ENCODE results near the gene CDO1. TPM values are rescaled to one million over a fixed set of nuclear protein-coding genes. Genes with fewer than 3 reads are reported as not detected.

CDO1 gene
- total RNA-seq, 1 donor from 2014 or later = 136 TPM

DNA sequence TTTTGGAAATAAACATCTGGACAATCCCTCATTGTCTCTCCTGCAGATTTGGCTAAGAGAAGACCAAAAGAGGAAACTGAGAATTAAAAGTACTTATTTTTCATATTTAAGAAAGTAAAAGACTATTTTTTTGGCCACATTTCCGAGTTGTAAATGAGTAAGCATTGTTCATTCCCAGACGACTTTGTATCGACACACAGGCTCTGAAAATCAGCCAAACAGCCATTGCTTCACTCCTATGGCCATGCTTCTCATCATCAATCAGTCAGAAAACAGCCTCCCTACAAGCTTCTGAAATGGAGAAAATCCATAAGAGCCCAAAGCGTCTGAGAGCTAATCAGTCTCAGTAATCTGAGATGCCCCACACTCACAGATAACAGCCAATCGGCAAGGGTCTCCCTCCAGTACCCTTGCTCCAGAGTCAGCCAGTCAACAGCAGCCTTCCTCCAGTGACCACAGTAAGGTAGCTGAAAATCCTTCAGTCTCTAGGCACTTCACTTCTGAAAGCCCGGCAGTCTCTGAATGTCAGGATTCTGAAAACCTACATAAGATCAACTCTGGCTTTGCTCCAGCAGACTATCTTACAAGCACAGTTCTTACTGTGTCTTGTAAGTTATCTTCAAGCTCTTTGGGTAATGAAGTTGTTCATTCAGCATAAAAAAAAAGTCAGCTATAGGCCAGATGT, 30.9 kb downstream of the CDO1 start:
- H3K4me1 Mint-ChIP-seq (ENCODE audit: low read depth, unreplicated experiment) = peaks cover 22% of the 10 kb centered on the region
- H3K36me3 Mint-ChIP-seq (ENCODE audit: unreplicated experiment) = no peaks in the 10 kb centered on the region
- no peak overlapping the region for H3K4me3 Mint-ChIP-seq (ENCODE audit: unreplicated experiment)
- no peaks in the 10 kb centered on the region for H3K9me3 Mint-ChIP-seq (ENCODE audit: unreplicated experiment)
- no peak for DNase-seq
- H3K27ac Mint-ChIP-seq (ENCODE audit: unreplicated experiment) = peak overlapping the region; percentile 34
- no peaks in the 10 kb centered on the region for H3K27me3 Mint-ChIP-seq (ENCODE audit: unreplicated experiment)
- TF ChIP-seq, protein P1, sequence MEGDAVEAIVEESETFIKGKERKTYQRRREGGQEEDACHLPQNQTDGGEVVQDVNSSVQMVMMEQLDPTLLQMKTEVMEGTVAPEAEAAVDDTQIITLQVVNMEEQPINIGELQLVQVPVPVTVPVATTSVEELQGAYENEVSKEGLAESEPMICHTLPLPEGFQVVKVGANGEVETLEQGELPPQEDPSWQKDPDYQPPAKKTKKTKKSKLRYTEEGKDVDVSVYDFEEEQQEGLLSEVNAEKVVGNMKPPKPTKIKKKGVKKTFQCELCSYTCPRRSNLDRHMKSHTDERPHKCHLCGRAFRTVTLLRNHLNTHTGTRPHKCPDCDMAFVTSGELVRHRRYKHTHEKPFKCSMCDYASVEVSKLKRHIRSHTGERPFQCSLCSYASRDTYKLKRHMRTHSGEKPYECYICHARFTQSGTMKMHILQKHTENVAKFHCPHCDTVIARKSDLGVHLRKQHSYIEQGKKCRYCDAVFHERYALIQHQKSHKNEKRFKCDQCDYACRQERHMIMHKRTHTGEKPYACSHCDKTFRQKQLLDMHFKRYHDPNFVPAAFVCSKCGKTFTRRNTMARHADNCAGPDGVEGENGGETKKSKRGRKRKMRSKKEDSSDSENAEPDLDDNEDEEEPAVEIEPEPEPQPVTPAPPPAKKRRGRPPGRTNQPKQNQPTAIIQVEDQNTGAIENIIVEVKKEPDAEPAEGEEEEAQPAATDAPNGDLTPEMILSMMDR (IDR thresholded peaks at IDR 0.05; ENCODE audit: partially characterized antibody, unreplicated experiment) = no peak

DNA sequence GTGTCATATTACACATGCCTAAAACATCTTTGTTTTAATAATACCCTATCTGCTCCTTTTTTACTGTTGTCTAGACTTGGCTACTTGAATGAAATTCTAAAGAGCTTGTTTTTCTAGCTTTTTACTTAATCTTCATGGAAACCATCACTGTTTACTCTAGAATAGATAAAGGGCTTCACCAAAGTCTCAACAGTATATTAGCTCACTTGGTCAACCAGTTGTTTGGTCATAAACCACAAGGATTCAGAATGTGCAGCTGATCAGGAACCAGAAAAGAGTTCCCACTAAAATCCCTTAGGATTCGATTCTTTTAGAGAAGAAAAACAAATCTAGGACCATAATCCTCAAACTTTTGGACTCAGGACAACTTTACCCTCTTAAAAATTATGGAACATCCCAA, 38.0 kb downstream of the CDO1 start:
- H3K27ac Mint-ChIP-seq (ENCODE audit: unreplicated experiment) = no peak overlapping the region
- H3K36me3 Mint-ChIP-seq (ENCODE audit: unreplicated experiment) = no peaks in the 10 kb centered on the region
- no peak for DNase-seq
- TF ChIP-seq, protein P1 (IDR thresholded peaks at IDR 0.05; ENCODE audit: partially characterized antibody, unreplicated experiment) = no peak
- H3K9me3 Mint-ChIP-seq (ENCODE audit: unreplicated experiment) = peaks cover 8% of the 10 kb centered on the region
- H3K4me3 Mint-ChIP-seq (ENCODE audit: unreplicated experiment) = no peak overlapping the region
- peaks cover 7% of the 10 kb centered on the region for H3K27me3 Mint-ChIP-seq (ENCODE audit: unreplicated experiment)
- H3K4me1 Mint-ChIP-seq (ENCODE audit: low read depth, unreplicated experiment) = peaks cover 29% of the 10 kb centered on the region

DNA sequence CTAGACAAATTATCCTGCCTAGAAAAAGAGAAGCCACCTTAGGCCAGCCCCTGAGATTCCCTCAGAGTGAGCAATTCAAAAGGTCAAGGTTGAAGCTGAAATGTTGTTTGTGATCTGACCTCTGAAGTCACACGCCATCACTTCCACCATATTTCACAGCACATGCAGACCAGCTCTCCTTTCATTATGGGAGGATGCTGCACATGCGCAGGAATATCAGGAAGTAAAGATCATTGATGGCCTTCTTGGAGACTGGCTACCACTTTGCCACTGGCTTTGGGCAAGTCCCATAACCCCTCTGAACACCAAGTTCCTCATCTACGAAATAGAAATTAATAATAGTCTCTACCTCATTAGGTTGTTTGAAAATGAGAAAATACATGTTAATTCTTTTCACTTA, 39.5 kb downstream of the CDO1 start:
- peak overlapping the region; percentile 19 for H3K27ac Mint-ChIP-seq (ENCODE audit: unreplicated experiment)
- peaks cover 40% of the 10 kb centered on the region for H3K4me1 Mint-ChIP-seq (ENCODE audit: low read depth, unreplicated experiment)
- TF ChIP-seq, protein P1 (IDR thresholded peaks at IDR 0.05; ENCODE audit: partially characterized antibody, unreplicated experiment) = no peak
- H3K27me3 Mint-ChIP-seq (ENCODE audit: unreplicated experiment) = peaks cover 7% of the 10 kb centered on the region
- no peak overlapping the region for H3K4me3 Mint-ChIP-seq (ENCODE audit: unreplicated experiment)
- no peaks in the 10 kb centered on the region for H3K36me3 Mint-ChIP-seq (ENCODE audit: unreplicated experiment)
- no peak for DNase-seq
- H3K9me3 Mint-ChIP-seq (ENCODE audit: unreplicated experiment) = peaks cover 11% of the 10 kb centered on the region

DNA sequence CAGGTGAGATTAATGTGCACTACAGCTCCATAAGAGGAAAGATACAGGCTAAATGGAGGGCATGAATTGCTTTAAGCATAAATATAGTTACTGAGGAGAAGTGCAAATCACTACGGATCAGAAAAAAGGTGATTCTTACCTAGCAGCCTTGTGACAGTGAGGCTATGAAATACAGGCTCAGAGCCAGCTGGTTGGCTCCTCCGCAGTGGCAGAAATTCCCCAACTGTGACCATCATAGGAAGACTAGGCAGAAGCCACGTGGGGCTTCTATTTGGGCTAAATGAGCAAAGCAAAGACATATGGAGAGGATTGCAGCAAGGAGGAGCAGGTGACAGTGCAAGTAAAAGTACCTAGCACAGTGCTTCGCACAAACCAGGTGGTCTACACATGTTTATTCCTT, 40.5 kb downstream of the CDO1 start:
- peak overlapping the region; percentile 1 for H3K4me3 Mint-ChIP-seq (ENCODE audit: unreplicated experiment)
- peaks cover 42% of the 10 kb centered on the region for H3K4me1 Mint-ChIP-seq (ENCODE audit: low read depth, unreplicated experiment)
- peaks cover 11% of the 10 kb centered on the region for H3K9me3 Mint-ChIP-seq (ENCODE audit: unreplicated experiment)
- TF ChIP-seq, protein P1 (IDR thresholded peaks at IDR 0.05; ENCODE audit: partially characterized antibody, unreplicated experiment) = no peak
- H3K27ac Mint-ChIP-seq (ENCODE audit: unreplicated experiment) = peak overlapping the region; percentile 0
- no peak for DNase-seq
- no peaks in the 10 kb centered on the region for H3K36me3 Mint-ChIP-seq (ENCODE audit: unreplicated experiment)
- peaks cover 7% of the 10 kb centered on the region for H3K27me3 Mint-ChIP-seq (ENCODE audit: unreplicated experiment)

DNA sequence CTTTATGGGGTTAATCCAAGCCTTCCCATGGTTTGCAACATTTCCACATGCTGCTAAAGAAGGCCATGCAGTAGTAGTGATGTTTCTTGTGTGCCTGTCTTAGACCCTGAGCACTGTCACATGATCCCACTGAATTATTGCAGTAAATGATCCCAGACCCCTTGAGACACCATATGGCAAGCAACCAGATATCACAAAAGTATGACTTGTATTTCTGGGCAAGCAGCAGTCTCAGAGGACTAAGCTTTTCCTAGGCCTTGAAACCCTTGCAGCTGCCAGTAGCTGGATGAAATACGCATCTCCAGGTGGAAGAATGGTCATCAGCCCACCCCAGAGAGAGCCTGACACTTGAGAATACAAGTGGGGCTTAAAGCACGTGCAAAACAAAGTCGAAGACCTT, 41.8 kb downstream of the CDO1 start:
- TF ChIP-seq, protein P1 (IDR thresholded peaks at IDR 0.05; ENCODE audit: partially characterized antibody, unreplicated experiment) = no peak
- H3K27ac Mint-ChIP-seq (ENCODE audit: unreplicated experiment) = peak overlapping the region; percentile 84
- H3K36me3 Mint-ChIP-seq (ENCODE audit: unreplicated experiment) = no peaks in the 10 kb centered on the region
- H3K9me3 Mint-ChIP-seq (ENCODE audit: unreplicated experiment) = peaks cover 11% of the 10 kb centered on the region
- H3K27me3 Mint-ChIP-seq (ENCODE audit: unreplicated experiment) = peaks cover 7% of the 10 kb centered on the region
- peak; percentile 30 for DNase-seq
- peaks cover 42% of the 10 kb centered on the region for H3K4me1 Mint-ChIP-seq (ENCODE audit: low read depth, unreplicated experiment)
- H3K4me3 Mint-ChIP-seq (ENCODE audit: unreplicated experiment) = peak overlapping the region; percentile 40
